Globus pallidus (tissue), 1 donor: ENCODE results near the gene KLHL29.
A peak's percentile ranks its signal among the peaks of the same experiment; 100 is the strongest.

Experiments
- DNase-seq: peaks from one replicate; pipeline ENCODE4 v3.0.0-alpha.2; 2015; ENCODE audit warnings: low spot score

The KLHL29 gene

DNA sequence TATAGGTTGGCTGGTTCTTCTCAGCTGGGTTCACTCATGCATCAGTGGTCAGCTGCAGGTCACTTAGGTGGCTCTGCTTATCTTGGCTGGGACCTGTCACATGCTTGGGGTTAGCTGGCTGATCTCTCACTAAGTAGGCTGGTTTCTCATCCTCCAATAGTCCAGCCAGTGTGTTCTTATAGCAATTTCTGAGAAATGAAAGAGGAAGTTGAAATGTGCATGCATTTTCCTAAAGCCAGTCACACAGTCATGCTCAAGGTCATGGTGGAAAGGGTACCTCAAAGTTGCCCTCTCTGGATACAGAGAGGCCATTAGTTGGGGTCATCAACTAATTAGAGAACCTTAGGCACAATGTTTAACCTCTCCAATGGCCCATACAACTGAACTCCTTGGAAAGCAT lies 64.4 kb downstream of the KLHL29 start:
- DNase-seq = no peak

GRCh38 chr2:23449831-23450331 lies 64.9 kb downstream of the KLHL29 start:
- DNase-seq = peak; percentile 11

GRCh38 chr2:23452372-23452771 lies 67.4 kb downstream of the KLHL29 start:
- DNase-seq = no peak

GRCh38 chr2:23452853-23453420 lies 68.0 kb downstream of the KLHL29 start:
- no peak for DNase-seq

DNA sequence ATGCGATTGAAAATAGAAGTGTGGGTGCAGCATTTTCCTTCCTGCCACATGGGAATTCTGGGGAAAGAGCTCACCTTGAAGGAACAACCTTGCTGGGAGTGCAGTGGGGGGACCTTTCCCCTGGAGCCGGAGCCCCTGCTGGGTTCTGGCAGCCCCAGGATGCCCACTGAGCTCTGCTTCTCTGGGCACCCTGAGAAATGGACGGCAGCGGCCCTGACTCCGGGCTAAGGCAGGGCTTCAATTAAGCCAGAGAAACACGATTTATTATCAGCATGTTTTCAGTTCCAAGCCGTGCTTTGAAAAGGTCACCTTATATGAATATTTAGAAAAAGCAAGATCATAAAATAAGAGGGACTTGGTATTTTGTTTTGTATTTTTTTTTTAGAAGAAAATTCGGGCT lies 68.5 kb downstream of the KLHL29 start:
- no peak for DNase-seq

GRCh38 chr2:23453836-23454460 lies 69.0 kb downstream of the KLHL29 start:
- no peak for DNase-seq

DNA sequence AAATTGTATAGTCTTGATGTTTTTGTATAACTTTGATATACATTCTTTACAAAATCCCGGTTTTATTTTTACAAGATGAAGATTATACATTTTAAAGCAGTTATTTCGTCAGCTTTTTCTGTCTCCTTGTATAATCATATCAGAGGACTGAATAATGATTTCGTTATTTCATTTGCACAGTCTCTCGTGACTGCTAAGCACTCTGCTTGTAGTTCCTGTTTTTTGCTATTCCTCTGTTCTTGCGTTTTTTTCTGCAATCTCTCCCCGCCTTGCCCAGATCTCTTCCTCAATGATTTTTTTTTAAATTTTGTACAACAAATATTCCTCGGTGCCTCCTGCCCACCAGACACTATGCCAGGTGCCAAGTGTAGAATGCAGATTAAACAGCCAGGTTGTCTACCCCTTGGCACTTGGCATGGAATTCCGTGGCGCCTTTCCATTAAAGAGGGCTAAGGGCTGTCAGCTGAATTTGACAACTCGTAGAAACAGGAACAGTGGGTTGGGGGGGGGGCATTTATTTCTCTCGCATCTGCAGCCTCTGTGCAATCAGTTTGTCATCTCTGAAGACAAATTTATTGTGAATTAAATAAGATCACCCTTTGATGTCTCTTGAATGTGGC lies 69.6 kb downstream of the KLHL29 start:
- DNase-seq = no peak

GRCh38 chr2:23456396-23456795 lies 71.4 kb downstream of the KLHL29 start:
- DNase-seq = no peak

- DNase-seq = no peak
Observed at GRCh38 chr2:23456881-23457760, 72.1 kb downstream of the KLHL29 start.

DNA sequence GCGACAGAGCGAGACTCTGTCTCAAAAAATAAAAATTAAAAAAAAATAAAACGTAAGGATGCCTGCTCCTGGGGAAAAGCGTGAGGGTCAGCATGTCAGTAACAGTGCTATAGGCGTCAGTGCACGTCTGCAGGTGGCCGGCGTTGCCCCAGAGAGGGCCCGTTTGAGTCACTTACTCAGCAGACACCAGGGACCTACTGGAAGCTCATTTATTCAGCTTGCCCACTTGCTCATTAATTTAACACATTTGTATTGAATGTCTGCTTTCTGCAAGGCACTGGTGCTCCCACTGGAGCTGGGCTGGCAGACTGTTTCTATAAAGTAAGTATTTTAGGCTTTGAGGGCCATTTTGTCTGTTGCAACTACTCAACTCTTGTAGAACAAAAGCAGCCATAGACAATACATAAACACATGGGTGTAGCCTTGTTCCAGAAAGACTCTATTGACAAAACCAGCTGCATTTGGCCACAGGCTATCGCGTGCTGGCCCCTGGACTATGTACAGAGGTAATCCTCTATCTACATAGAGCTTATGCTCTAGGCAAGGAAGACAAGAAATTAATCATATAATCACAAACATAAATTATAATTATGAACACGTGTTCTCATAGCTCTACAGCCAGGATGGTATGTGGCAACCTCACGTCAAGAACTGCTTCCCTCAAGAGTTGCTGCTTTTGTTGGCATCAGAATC lies 73.2 kb downstream of the KLHL29 start:
- DNase-seq = no peak

DNA sequence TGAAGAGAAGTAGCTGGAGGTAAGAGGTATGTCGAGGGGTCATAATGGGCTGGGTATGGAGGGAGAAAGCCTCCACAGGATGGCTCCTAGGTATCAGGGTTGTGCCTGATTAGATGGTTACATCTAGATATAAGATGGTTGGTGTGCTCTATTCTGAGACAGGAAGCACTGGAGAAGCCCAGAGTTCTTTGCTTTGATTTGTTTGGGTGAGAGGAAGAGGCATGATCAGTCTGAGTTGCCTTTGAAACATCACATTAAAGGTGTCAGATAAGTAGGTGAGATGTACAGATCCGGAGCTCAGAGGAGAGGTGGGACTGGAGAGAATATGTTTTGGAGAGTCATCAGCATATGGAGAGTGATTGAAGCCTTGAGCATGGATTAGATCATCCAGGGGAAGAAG lies 74.1 kb downstream of the KLHL29 start:
- DNase-seq = no peak

DNA sequence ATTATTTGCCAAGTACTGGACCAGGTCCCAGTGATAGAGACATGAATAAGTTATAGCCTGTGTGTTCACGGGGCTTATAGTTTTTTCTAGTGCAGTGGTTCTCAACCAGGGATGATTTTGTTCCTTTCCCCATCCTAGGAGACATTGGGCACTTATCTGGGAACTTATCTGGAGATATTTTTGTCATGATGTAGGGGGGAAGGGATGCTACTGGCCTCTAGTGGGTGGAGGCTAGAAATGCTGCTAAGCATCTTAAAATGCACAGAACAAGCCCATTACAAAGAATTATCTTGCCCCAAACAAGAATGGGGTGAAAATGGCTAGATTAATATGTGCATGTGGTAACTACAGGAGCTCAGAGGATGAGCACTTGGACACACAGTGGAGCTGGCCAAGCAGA lies 75.2 kb downstream of the KLHL29 start:
- no peak for DNase-seq

GRCh38 chr2:23460993-23461392 lies 76.0 kb downstream of the KLHL29 start:
- DNase-seq = no peak

DNA sequence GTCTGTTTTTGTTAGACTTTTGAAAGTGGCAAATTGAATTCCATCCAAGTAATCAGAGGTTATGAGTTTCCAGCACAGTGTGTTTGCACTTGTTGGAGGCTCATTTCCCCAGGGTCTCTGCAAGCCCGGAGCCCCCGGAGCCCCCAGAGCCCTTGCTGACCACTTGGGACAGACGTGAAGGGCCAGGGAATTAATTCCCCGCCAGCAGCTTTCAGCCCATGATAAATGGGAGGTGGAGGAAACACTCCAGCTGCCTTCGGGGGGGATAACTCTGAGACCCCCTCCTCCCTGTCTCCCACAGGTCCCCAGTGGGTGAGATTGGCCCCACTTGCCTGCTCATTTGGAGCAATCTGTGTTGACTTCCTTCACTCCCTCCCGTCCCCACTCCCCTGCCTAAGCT lies 79.2 kb downstream of the KLHL29 start:
- no peak for DNase-seq

GRCh38 chr2:23464905-23465537 lies 80.0 kb downstream of the KLHL29 start:
- no peak for DNase-seq

DNA sequence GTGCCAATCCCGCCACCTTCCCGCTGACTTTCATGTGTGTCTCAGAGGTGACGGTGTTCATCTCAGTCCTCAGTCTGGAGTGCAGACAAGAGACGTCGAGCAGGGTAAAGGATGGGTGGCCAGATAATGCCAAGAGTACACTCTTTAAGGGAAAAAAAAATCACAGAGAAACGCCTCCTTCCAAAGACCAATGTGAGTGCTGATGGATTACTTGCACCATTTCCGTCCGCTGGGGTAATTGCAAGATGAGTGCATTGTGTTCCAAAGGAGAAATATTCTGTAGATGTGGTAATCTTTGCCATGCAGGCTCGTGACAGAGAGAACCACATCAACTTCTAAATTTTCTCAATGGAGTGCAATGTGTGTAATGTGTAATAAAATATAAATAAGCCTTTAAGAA lies 81.0 kb downstream of the KLHL29 start:
- DNase-seq = no peak

- no peak for DNase-seq
Observed at GRCh38 chr2:23467618-23468017, 82.6 kb downstream of the KLHL29 start.

GRCh38 chr2:23468474-23469141 lies 83.6 kb downstream of the KLHL29 start:
- DNase-seq = no peak

GRCh38 chr2:23469142-23469540 lies 84.2 kb downstream of the KLHL29 start:
- DNase-seq = no peak

DNA sequence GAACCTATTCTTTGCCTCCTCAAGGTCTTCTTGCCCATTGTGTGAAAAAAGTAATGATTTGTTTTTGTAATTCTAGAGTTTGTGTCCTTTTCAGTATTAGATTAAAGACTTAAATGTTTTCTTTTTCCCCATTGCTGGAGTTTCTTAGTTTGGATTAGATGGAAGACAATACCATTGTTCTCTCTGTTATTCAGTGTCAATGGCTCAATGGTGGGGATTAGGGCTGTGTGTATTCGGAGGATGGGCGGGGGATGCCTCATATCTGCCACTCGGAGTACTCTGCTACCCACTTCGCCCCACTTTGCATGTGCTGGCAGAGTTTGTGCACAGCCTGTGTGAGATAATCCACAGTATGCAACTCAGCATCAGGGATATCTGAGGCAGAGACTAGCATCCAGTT lies 90.1 kb downstream of the KLHL29 start:
- no peak for DNase-seq

- no peak for DNase-seq
Observed at GRCh38 chr2:23475473-23475872, 90.5 kb downstream of the KLHL29 start.
